Cortex of kidney (tissue), 1 donor: ENCODE data around the gene SRPK1.
"Not testable (repeated sequence)": the region's sequence is repeated elsewhere in the genome, so short reads cannot be mapped to it uniquely, and the experiment has no call there.

Source experiments
- DNase-seq: peaks from one replicate; lab custom pipeline; 2025; lab: John Stamatoyannopoulos, UW

SRPK1 gene

GRCh38 chr6:35920793-35921732 lies at the start of gene SRPK1:
Gene SRPK1 (minus strand): TSS chr6:35921098. CDS start chr6:35921056, 42 bp downstream.
- DNase-seq: no peak

DNA sequence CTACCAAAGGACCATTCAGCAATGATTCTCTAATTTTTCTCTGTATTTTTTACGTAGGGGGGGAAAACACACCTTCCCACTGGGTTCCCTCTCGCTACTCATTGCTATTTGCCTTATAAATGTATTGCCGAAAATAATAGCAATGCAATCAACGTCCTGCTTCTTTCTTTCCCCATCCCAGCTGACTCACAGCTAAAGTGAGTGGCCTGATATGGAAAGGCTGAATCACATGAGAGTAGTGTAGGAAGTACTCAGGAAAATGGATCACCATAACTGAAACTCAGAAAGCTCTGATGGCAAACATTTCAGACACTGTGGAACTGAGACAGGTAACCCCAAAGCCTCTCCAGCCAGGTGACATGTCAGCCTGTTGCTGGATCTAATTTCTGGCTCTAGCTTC lies 49.3 kb upstream of the SRPK1 start:
- DNase-seq: no peak

- DNase-seq: no peak
Measured at GRCh38 chr6:35969646-35970045, 48.7 kb upstream of the SRPK1 start.

- DNase-seq: no peak
Measured at GRCh38 chr6:35968821-35969220, 47.9 kb upstream of the SRPK1 start.

DNA sequence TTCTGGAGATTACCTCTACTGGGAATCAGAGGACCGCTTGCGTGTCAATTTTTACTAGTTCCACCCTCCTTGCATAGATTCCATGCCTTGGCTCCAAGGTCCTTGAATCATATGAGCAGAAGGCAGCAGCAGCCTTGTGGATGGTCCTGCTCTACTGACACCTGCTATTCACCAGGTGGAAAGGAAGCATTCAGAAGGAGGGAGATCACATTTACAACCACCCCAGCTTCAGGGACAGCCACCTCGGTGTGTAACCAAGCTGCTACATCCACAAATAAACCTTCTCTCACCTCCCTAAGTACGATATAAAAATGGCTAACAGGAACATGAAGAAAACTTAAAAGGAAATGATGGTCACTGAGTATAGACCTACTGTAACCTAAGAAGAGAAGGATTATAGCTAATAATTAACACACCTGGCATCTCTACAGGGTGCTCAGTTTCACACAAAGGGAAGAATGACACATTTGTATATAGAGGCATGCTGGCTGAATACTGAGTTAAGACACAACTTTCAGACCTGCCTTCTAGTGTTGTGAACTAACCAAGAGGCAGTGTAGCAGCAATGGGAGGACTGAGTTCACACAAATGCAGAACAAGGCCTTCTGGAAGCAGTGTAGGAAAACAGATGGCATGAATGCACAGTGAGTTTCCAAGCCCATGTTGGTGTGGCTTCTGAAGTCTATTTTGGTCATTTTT lies 46.3 kb upstream of the SRPK1 start:
- DNase-seq: no peak

DNA sequence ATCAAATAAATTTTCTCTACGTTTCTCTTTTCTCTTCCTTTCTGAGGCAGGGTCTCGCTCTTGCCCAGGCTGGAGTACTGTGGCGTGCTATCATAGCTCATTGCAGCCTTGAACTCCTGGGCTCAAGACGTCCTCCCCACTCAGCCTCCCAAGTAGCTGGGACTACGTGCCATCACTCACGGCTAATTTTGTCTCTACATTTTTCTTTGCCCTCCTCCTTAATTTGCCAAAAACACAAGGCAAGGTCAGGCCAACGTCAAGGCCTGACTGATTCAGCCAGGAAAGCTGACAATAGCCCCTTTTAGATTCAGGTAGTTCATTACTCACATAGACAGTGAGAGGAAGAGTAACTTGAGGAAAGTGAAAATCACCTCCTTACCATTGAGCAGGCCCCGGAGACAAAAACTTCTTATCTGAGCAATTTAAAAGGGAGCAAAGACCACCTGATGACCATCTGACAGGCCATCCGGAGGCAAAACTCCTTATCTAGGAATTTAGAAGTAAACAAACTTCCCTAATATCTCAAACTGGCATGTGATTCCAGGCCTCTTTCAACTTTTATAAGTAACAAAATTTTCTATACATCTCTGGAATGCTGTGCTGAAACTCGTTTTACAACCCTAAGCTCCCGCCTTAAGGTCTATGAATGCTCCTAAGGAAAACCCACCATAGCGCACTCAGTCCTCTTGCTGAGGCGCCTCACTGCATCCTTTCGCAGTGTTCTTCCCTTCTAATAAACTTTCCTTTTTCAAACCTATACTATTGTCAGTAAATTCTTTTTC lies 42.1 kb upstream of the SRPK1 start:
- DNase-seq: no peak

DNA sequence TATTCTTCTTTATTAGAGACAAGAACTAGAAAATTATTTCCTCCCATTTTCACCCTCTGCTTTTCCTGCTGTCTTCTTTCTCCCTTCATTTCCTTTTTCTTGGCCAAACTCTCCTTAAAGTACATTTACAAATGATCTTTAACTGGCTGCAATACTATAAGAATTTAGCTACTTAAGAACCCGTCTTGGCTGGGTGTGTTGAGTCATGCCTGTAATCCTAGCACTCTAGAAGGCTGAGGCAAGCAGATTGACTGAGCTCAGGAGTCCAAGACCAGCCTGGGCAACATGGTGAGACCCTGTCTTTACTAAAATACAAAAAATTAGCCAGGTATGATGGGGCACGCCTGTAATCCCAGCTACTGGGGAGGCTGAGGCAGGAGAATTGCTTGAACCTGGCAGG lies 39.3 kb upstream of the SRPK1 start:
- DNase-seq: no peak

DNA sequence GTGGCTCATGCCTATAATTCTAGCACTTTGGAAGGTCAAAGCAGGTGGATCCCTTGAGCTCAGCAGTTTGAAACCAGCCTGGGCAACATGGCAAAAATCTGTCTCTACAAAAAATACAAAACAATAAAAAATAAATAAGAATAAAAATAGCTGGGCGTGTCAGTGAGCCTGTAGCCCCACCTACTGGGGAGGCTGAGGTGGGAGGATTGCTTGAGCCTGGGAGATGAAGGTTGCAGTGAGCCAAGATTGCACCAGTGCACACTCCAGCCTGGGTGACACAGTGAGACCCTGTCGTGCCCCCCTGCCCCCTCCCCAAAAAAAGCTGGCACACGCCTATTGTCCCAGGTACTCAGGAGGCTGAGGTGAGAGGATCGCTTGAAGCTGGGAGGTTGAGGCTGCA lies 35.1 kb upstream of the SRPK1 start:
- no peak for DNase-seq

- no peak for DNase-seq
Measured at GRCh38 chr6:35955521-35955920, 34.6 kb upstream of the SRPK1 start.

- no peak for DNase-seq
Measured at GRCh38 chr6:35955071-35955470, 34.2 kb upstream of the SRPK1 start.

DNA sequence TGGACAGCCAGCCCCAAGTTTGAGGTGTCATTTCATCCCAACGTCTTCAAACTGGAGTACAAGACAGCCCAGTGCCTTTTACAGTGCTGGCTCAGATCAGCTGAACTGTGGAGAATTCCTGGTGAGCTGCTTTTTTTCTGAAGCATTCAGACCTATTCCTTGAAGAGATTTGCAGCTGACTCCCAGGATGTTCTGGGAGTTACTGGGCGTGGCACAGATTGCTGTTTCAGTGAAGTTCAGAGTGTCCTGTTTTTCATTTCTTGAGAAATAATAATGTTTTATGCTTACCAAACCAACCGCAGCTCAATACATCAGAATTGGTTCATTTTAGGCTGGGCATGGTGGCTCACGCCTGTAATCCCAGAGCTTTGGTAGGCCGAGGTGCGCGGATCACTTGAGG lies 33.4 kb upstream of the SRPK1 start:
- no peak for DNase-seq

DNA sequence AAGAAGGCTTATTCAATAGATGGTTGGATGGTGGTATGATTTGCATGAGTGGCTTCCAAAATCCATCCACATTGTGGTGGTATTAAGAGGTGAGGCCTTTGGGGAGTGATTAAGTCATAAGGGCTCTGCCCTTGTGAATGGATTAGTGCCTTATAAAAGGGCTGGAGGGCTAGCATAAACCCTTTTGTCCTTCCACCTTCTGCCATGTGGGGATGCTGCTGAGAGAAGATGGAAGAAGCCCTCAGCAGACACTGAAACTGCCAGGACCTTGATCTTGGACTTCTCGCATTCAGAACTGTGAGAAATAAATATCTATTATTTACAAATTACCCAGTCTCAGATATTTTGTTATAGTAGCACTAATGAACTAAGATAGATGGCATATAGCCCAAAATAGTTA lies 27.8 kb upstream of the SRPK1 start:
- no peak for DNase-seq

DNA sequence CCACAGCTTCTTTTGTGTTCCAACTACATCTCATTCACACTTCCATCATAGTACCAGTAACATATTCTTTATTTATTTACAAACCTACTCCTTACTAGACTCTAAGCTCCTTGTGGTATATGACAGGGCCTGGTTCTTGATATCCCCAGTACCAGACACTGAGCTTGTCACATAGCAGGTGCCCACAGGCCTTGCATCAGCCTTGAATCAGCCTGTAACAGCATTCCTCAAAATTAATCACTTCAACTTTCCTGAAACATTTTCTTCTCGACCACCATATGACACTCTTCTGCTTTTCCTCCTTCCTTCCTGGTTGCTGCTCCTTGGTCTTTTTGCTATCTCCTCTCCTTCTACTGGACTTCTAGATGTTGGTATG lies 24.7 kb upstream of the SRPK1 start:
- no peak for DNase-seq

DNA sequence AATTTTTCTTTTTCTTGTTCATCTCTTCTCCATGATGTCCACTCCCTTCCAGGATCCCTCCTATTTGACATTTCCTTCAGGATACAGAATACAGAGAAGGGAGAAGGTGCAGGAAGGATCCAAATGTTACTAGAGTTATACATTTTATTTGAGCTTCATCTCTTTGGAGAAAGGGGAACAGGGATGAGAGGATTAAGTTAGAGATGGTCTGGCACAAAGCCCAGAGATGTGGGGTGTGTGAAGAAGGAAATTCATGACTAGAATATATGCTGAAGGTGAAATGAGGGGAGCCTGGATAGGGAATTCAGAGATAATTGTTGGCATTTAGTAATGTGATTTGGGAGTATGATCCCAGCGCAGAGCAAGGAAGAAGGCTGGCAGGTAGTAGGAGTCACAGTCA lies 22.5 kb upstream of the SRPK1 start:
- no peak for DNase-seq

GRCh38 chr6:35942355-35942754 lies 21.5 kb upstream of the SRPK1 start:
- DNase-seq: no peak

DNA sequence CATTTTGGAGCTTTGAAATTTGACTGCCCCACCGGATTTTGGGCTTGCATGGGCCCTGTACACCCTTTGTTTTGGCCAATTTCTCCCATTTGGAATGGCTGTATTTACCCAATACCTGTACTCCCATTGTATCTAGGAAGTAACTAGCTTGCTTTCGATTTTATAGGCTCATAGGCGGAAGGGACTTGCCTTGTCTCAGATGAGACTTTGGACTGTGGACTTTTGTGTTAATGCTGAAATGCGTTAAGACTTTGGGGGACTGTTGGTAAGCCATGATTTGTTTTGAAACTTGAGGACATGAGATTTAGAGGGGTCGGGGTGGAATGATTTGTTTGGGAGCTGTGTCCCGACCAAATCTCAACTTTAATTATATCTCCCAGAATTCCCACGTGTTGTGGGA lies 20.3 kb upstream of the SRPK1 start:
- DNase-seq: not testable (repeated sequence)

GRCh38 chr6:35940014-35940413 lies 19.1 kb upstream of the SRPK1 start:
- DNase-seq: not testable (repeated sequence)

DNA sequence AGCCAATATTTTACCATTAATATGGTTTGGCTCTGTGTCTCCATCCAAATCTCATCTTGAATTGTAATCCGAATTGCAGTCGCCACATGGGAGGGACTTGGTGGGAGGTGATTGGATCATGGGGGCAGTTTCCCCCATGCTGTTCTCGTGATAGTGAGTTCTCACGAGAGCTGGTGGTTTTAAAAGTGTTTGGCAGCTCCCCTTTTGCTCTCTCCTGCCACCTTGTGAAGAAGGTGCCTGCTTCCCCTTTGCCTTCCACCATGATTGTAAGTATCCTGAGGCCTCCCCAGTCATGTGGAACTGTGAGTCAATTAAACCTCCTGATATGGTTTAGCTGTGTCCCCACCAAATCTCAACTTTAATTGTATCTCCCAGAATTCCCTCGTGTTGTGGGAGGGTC lies 18.4 kb upstream of the SRPK1 start:
- not testable (repeated sequence) for DNase-seq

- no peak for DNase-seq
Measured at GRCh38 chr6:35936681-35937359, 15.9 kb upstream of the SRPK1 start.

- no peak for DNase-seq
Measured at GRCh38 chr6:35935469-35935868, 14.6 kb upstream of the SRPK1 start.

- DNase-seq: no peak
Measured at GRCh38 chr6:35933844-35934243, 12.9 kb upstream of the SRPK1 start.

DNA sequence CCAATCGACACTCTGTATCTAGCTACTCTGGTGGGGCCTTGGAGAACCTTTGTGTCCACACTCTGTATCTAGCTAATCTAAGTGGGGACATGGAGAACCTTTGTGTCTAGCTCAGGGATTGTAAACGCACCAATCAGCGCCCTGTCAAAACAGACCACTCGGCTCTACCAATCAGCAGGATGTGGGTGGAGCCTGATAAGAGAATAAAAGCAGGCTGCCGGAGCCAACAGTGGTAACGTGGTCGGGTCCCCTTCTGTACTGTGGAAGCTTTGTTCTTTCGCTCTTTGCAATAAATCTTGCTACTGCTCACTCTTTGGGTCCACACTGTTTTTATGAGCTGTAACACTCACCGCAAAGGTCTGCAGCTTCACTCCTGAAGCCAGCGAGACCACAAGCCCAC lies 11.0 kb upstream of the SRPK1 start:
- not testable (repeated sequence) for DNase-seq
